Neural crest cell (in vitro differentiated cells): ENCODE data around the gene SLX4IP. TPM values are rescaled to one million over a fixed set of nuclear protein-coding genes. Genes with fewer than 3 reads are reported as not detected.
"Not testable (repeated sequence)": the region's sequence is repeated elsewhere in the genome, so short reads cannot be mapped to it uniquely, and the experiment has no call there.

ENCODE experiments used
- DNase-seq: peaks from one replicate; pipeline ENCODE4 v3.0.0; 2021; ENCODE audit warnings: low read depth, mixed read lengths, low spot score
- H3K27ac Mint-ChIP-seq: one replicate; pipeline ENCODE4 v1.8.0; 2021; ENCODE audit warnings: mild to moderate bottlenecking, mixed read lengths; ENCODE audit not compliant: unreplicated experiment
- H3K27me3 Mint-ChIP-seq: 2 replicates; pipeline ENCODE4 v1.8.0; 2021; ENCODE audit warnings: low read depth, mild to moderate bottlenecking, mixed read lengths
- H3K36me3 Mint-ChIP-seq: 2 replicates; pipeline ENCODE4 v1.8.0; 2021; ENCODE audit warnings: low read depth, mild to moderate bottlenecking, mixed read lengths
- H3K4me1 Mint-ChIP-seq: 2 replicates; pipeline ENCODE4 v1.8.0; 2021; ENCODE audit warnings: mixed read lengths
- H3K4me3 Mint-ChIP-seq: one replicate; pipeline ENCODE4 v1.8.0; 2021; ENCODE audit warnings: mild to moderate bottlenecking, mixed read lengths
- H3K9me3 Mint-ChIP-seq: 2 replicates; pipeline ENCODE4 v1.8.0; 2021; ENCODE audit warnings: mixed read lengths
- CTCF ChIP-seq: fragments of 200-600 bp; sonication (generic); conservative IDR thresholded peaks from 2 replicates; pipeline ENCODE4 v1.5.0; 2021; ENCODE audit warnings: antibody characterized with exemption, mild to moderate bottlenecking
- long read RNA-seq: library from polyadenylated mRNA; unstranded; transcript quantifications from one replicate; pipeline ENCODE4 v2.0.0, GENCODE V29; 2020
- total RNA-seq: library from RNA; stranded (reverse); gene quantifications from 2 replicates; pipeline ENCODE4 v1.2.1, GENCODE V29; 2021

The SLX4IP gene
- 8.5 and 8.8 TPM in 2 replicates for total RNA-seq
- long read RNA-seq, full-length matches to known transcripts: 9 of 19 reads
- long read RNA-seq, partial matches to known transcripts: 0 of 19 reads
- long read RNA-seq, other reads (novel, unspliced or antisense): 10 of 19 reads

GRCh38 chr20:10434832-10435812 is at the start of gene SLX4IP:
Gene SLX4IP (plus strand): TSS chr20:10435305. CDS start chr20:10458205, 22,900 bp downstream.
- TF ChIP-seq CTCF: no peak
- peaks cover 2% of the 10 kb centered on the region for H3K36me3 Mint-ChIP-seq
- H3K27ac Mint-ChIP-seq: peak within 1 kb of the TSS; percentile 95
- DNase-seq: peak; percentile 74
- no peaks in the 10 kb centered on the region for H3K9me3 Mint-ChIP-seq
- H3K4me3 Mint-ChIP-seq: peak within 1 kb of the TSS; percentile 97
- peaks cover 37% of the 10 kb centered on the region for H3K4me1 Mint-ChIP-seq
- no peaks in the 10 kb centered on the region for H3K27me3 Mint-ChIP-seq

GRCh38 chr20:10385850-10386544 is 49.1 kb upstream of the SLX4IP start:
- Mint-ChIP-seq H3K4me1 (no peaks in the 10 kb centered on the region), H3K9me3 (no peaks in the 10 kb centered on the region), H3K27me3 (no peaks in the 10 kb centered on the region), H3K36me3 (no peaks in the 10 kb centered on the region), H3K4me3 (no peak overlapping the region), H3K27ac (no peak overlapping the region)
- DNase-seq: no peak
- TF ChIP-seq CTCF: no peak

DNA sequence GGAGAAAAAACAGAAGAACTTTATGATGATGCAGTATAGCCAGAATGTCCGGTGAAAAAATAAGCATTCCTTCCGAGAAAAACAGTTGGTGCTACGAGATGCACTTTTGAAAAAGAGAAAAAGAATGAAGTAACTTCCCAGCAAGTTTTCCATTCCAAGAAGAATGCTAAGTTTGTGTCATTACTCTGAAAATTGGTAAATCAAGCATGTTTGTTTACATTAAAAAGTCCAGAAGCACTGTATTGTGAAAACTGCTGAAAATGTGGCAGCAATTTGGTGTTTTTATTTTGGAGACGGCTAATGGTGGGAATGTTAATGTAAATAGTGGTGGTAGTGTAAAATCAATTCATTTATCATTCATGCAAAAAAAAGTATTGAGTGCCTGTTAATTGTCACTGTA is 47.4 kb upstream of the SLX4IP start:
- no peak overlapping the region for H3K4me3 Mint-ChIP-seq

DNA sequence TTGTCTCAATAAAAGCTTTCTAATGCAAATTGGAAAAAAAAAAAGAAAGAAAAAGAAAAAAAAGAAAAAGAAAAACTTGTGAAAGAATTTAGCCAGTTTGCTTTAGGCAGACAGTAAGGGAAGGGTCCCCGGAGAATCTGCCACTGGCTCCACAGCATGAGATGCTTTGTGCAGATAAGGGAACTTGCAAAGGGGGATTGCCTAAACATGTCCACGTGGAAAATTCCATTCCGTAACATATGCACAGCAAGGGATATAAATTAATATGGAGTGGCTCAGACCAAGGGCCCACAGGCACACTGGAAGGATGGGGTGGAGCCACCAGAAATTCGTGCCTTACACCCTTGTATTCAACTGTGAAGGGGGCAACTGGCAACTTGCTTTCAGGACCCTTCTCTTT is 46.5 kb upstream of the SLX4IP start:
- Mint-ChIP-seq H3K4me1 (no peaks in the 10 kb centered on the region), H3K36me3 (no peaks in the 10 kb centered on the region), H3K9me3 (no peaks in the 10 kb centered on the region), H3K4me3 (no peak overlapping the region), H3K27ac (no peak overlapping the region), H3K27me3 (no peaks in the 10 kb centered on the region)
- no peak for DNase-seq
- TF ChIP-seq CTCF: no peak

More for the DNA sequence above, 47.4 kb upstream of the SLX4IP start:
- TF ChIP-seq CTCF: no peak
- DNase-seq: no peak
- no peaks in the 10 kb centered on the region for H3K27me3 Mint-ChIP-seq
- no peaks in the 10 kb centered on the region for H3K4me1 Mint-ChIP-seq
- H3K36me3 Mint-ChIP-seq: no peaks in the 10 kb centered on the region
- H3K27ac Mint-ChIP-seq: no peak overlapping the region
- H3K9me3 Mint-ChIP-seq: no peaks in the 10 kb centered on the region

DNA sequence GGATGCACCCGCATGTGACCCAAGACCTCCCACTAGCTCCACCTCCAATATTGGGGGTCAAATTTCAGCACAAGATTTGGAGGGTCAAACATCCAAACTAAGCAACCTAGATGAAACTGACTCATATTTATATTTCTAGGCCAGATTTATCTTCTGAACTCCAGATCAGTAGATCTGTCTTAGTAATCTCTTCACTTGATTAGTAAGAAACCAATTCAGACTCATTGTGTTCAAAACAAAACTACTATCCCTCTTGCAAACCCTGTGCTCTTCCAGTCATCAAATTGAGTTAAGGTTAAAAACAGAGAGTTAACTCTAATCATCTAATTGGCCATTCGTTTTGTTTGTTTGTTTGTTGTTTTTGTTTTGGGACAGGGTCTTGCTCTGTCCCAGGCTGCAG is 44.4 kb upstream of the SLX4IP start:
- Mint-ChIP-seq H3K9me3 (no peaks in the 10 kb centered on the region), H3K4me3 (no peak overlapping the region), H3K4me1 (no peaks in the 10 kb centered on the region), H3K36me3 (no peaks in the 10 kb centered on the region), H3K27me3 (no peaks in the 10 kb centered on the region), H3K27ac (no peak overlapping the region)
- no peak for TF ChIP-seq CTCF
- no peak for DNase-seq

DNA sequence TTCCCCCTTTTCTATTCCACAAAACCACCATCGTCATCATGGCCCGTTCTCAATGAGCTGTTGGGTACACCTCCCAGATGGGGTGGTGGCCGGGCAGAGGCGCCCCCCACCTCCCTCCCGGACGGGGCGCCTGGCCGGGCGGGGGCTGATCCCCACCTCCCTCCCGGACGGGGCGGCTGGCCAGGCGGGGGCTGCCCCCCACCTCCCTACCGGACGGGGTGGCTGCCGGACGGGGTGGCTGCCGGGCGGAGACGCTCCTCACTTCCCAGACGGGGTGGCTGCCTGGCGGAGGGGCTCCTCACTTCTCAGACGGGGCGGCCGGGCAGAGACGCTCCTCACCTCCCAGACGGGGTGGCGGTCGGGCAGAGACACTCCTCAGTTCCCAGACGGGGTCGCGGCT is 40.4 kb upstream of the SLX4IP start:
- H3K4me3 Mint-ChIP-seq, H3K27ac Mint-ChIP-seq, H3K27me3 Mint-ChIP-seq, H3K9me3 Mint-ChIP-seq, DNase-seq, H3K36me3 Mint-ChIP-seq, H3K4me1 Mint-ChIP-seq: not testable (repeated sequence)
